Neural cell (in vitro differentiated cells): ENCODE data around the gene FCHSD2. TPM values are rescaled to one million over a fixed set of nuclear protein-coding genes. Genes with fewer than 3 reads are reported as not detected.

Experiments used
- H2AFZ ChIP-seq: fragments of 200-600, 300-800 bp; sonication (generic), shearing (Covaris generic); 2 replicates; pipeline ENCODE4 v1.6.0; 2014; ENCODE audit warnings: low read depth, mild to moderate bottlenecking, antibody characterized with exemption, low read length, moderate library complexity
- H3F3A ChIP-seq: fragments of 200-600 bp; shearing (Covaris generic); 2 replicates; pipeline ENCODE4 v1.6.1; 2016; ENCODE audit warnings: mild to moderate bottlenecking, moderate library complexity, mixed read lengths, antibody characterized with exemption, low read length; ENCODE audit not compliant: insufficient read depth, poor library complexity, severe bottlenecking
- H3K27ac ChIP-seq: fragments of 200-600, 300-800 bp; sonication (generic), shearing (Covaris generic); 2 replicates; pipeline ENCODE4 v1.5.1; 2014; ENCODE audit warnings: mild to moderate bottlenecking, low read length, moderate library complexity
- H3K27me3 ChIP-seq: fragments of 300-800, 200-600 bp; sonication (generic), shearing (Covaris generic); 2 replicates; pipeline ENCODE4 v1.6.0; 2014; ENCODE audit warnings: mild to moderate bottlenecking, low read depth, low read length, moderate library complexity; ENCODE audit not compliant: insufficient read depth
- H3K36me3 ChIP-seq: fragments of 300-800, 200-600 bp; sonication (generic), shearing (Covaris generic); 2 replicates; pipeline ENCODE4 v1.5.1; 2014; ENCODE audit warnings: mild to moderate bottlenecking, antibody characterized with exemption, low read length, moderate library complexity; ENCODE audit not compliant: insufficient read depth
- H3K4me2 ChIP-seq: fragments of 300-800, 200-600 bp; sonication (generic), shearing (Covaris generic); 2 replicates; pipeline ENCODE4 v1.6.0; 2014; ENCODE audit warnings: mild to moderate bottlenecking, low read length
- H3K4me3 ChIP-seq: fragments of 300-800, 200-600 bp; sonication (generic), shearing (Covaris generic); 2 replicates; pipeline ENCODE4 v1.5.1; 2014; ENCODE audit warnings: mild to moderate bottlenecking, low read length, moderate library complexity
- H3K79me2 ChIP-seq: fragments of 200-600 bp; shearing (Covaris generic); replicated peaks from 2 replicates; pipeline ENCODE4 v1.6.0; 2014; ENCODE audit warnings: mild to moderate bottlenecking, low read length, moderate library complexity; ENCODE audit not compliant: insufficient read depth
- H3K9ac ChIP-seq: fragments of 300-800, 200-600 bp; sonication (generic), shearing (Covaris generic); 2 replicates; pipeline ENCODE4 v1.6.1; 2016; ENCODE audit warnings: mild to moderate bottlenecking, low read length, mixed read lengths
- H3K9me2 ChIP-seq: fragments of 200-600 bp; shearing (Covaris generic); 2 replicates; pipeline ENCODE4 v1.6.1; 2016; ENCODE audit warnings: mild to moderate bottlenecking, low read length, mixed read lengths; ENCODE audit not compliant: insufficient read depth
- H3K9me3 ChIP-seq: fragments of 200-600, 300-800 bp; sonication (generic), shearing (Covaris generic); 2 replicates; pipeline ENCODE4 v1.6.1; 2016; ENCODE audit warnings: mild to moderate bottlenecking, mixed run types, low read length, moderate library complexity, mixed read lengths
- H4K20me1 ChIP-seq: fragments of 200-600 bp; shearing (Covaris generic); 2 replicates; pipeline ENCODE4 v1.6.1; 2016; ENCODE audit warnings: mild to moderate bottlenecking, mixed run types; ENCODE audit not compliant: insufficient read depth
- EP300 ChIP-seq: fragments of 450-650 bp; conservative IDR thresholded peaks from 2 replicates; pipeline ENCODE4 v1.6.1; 2014; ENCODE audit warnings: antibody characterized with exemption, mild to moderate bottlenecking, moderate library complexity; ENCODE audit not compliant: poor library complexity, severe bottlenecking
- EZH2 ChIP-seq: fragments of 200-600, 300-800 bp; shearing (Covaris generic), sonication (generic); IDR thresholded peaks from 2 replicates; pipeline ENCODE4 v1.6.1; 2014; ENCODE audit warnings: antibody characterized with exemption, low read length, borderline replicate concordance, mild to moderate bottlenecking; ENCODE audit not compliant: insufficient read depth, poor library complexity, severe bottlenecking
- MXI1 ChIP-seq: fragments of 450-650 bp; conservative IDR thresholded peaks from 2 replicates; pipeline ENCODE4 v1.6.1; 2014; ENCODE audit warnings: antibody characterized with exemption, mild to moderate bottlenecking; ENCODE audit not compliant: poor library complexity, severe bottlenecking
- POLR2AphosphoS5 ChIP-seq: IDR thresholded peaks from 2 replicates; pipeline ENCODE4 v1.6.1; 2012
- RAD21 ChIP-seq: fragments of 450-650 bp; conservative IDR thresholded peaks from 2 replicates; pipeline ENCODE4 v1.6.1; 2014; ENCODE audit warnings: antibody characterized with exemption, mild to moderate bottlenecking, moderate library complexity
- SMC3 ChIP-seq: fragments of 450-650 bp; conservative IDR thresholded peaks from 2 replicates; pipeline ENCODE4 v1.6.1; 2014; ENCODE audit warnings: antibody characterized with exemption, mild to moderate bottlenecking, moderate library complexity; ENCODE audit not compliant: poor library complexity
- TAF1 ChIP-seq: IDR thresholded peaks from 2 replicates; pipeline ENCODE4 v1.6.1; 2012; ENCODE audit warnings: low read depth
- polyA plus RNA-seq: library from polyadenylated mRNA; depleted of rRNA; stranded (reverse); fragments of >200 nt; gene quantifications from 2 replicates; pipeline ENCODE4 v1.2.3, GENCODE V29; 2014
- TF ChIP-seq, protein P1 (sequence below): IDR thresholded peaks from 2 replicates; pipeline ENCODE4 v1.6.1; 2012; ENCODE audit warnings: borderline replicate concordance
- TF ChIP-seq, protein P2 (sequence below): fragments of 450-650 bp; IDR thresholded peaks from 2 replicates; pipeline ENCODE4 v1.5.1; 2014; ENCODE audit warnings: antibody characterized with exemption, mild to moderate bottlenecking, moderate library complexity; ENCODE audit not compliant: poor library complexity, severe bottlenecking

FCHSD2 gene
- polyA plus RNA-seq, 1 donor from 2014 or later: 40.8 TPM

DNA sequence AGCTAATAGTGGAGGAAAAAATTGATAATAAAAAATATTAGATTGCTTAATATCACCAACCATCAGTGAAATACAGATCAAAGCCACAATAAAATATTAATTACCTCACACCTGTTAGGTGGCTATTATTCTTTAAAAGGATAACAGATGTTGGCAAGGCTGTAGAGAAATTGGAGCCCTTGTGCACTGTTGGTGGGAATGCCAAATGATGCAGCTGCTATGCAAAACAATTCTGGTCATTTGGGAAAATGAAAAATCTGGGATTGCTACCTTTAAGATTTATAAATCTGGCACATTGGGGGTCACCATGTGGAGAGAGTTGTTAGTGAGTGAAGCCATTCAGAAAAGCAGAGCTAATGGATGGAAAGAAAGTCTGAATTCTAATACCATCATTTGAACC, 143.4 kb downstream of the FCHSD2 start:
- H3K4me2 ChIP-seq: no peak overlapping the region
- H3K4me3 ChIP-seq: no peak overlapping the region
- no peak overlapping the region for H2AFZ ChIP-seq
- H3K27me3 ChIP-seq: no peaks in the 10 kb centered on the region
- no peaks in the 10 kb centered on the region for H4K20me1 ChIP-seq
- no peaks in the 10 kb centered on the region for H3K36me3 ChIP-seq
- no peak overlapping the region for H3K27ac ChIP-seq
- no peaks in the 10 kb centered on the region for H3K79me2 ChIP-seq
- no peak overlapping the region for H3K9ac ChIP-seq
- no peaks in the 10 kb centered on the region for H3K9me2 ChIP-seq
- no peaks in the 10 kb centered on the region for H3K9me3 ChIP-seq
- TF ChIP-seq MXI1 (no peak), TAF1 (no peak), EZH2 (no peak), EP300 (no peak), RAD21 (no peak), SMC3 (no peak)
- TF ChIP-seq, protein P1, sequence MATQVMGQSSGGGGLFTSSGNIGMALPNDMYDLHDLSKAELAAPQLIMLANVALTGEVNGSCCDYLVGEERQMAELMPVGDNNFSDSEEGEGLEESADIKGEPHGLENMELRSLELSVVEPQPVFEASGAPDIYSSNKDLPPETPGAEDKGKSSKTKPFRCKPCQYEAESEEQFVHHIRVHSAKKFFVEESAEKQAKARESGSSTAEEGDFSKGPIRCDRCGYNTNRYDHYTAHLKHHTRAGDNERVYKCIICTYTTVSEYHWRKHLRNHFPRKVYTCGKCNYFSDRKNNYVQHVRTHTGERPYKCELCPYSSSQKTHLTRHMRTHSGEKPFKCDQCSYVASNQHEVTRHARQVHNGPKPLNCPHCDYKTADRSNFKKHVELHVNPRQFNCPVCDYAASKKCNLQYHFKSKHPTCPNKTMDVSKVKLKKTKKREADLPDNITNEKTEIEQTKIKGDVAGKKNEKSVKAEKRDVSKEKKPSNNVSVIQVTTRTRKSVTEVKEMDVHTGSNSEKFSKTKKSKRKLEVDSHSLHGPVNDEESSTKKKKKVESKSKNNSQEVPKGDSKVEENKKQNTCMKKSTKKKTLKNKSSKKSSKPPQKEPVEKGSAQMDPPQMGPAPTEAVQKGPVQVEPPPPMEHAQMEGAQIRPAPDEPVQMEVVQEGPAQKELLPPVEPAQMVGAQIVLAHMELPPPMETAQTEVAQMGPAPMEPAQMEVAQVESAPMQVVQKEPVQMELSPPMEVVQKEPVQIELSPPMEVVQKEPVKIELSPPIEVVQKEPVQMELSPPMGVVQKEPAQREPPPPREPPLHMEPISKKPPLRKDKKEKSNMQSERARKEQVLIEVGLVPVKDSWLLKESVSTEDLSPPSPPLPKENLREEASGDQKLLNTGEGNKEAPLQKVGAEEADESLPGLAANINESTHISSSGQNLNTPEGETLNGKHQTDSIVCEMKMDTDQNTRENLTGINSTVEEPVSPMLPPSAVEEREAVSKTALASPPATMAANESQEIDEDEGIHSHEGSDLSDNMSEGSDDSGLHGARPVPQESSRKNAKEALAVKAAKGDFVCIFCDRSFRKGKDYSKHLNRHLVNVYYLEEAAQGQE: no peak
- no peaks in the 10 kb centered on the region for H3F3A ChIP-seq

DNA sequence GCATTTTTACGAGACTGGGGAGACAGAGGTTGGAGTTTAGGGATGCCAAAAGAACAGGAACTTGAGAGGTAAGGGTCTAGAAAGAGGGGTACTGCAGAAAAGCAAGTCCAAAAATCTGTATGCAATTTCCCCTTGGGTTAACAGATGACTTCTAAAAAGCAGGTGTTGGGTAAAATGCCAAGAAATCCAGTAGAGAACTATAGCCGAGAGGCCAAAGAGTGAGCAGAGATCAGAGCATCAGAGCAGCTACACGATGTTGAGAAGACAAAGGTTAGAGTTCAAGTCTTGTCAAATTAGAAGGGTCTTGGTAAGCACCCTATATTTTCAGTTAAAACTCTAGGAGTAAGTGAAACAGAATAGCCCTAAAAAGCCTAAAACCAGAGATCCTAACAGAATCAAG, 145.2 kb downstream of the FCHSD2 start:
- Histone ChIP-seq H3K4me3 (no peak overlapping the region), H3K27ac (no peak overlapping the region)

More for the DNA sequence above, 145.2 kb downstream of the FCHSD2 start:
- Histone ChIP-seq H3K36me3 (no peaks in the 10 kb centered on the region), H3K9me3 (no peaks in the 10 kb centered on the region), H4K20me1 (no peaks in the 10 kb centered on the region), H3K27me3 (no peaks in the 10 kb centered on the region), H3K9me2 (no peaks in the 10 kb centered on the region), H3K9ac (no peak overlapping the region), H3F3A (no peaks in the 10 kb centered on the region), H3K4me2 (no peak overlapping the region), H2AFZ (no peak overlapping the region), H3K79me2 (no peaks in the 10 kb centered on the region)
- no peak for TF ChIP-seq RAD21
- no peak for TF ChIP-seq EP300
- no peak for TF ChIP-seq TAF1
- TF ChIP-seq SMC3: no peak
- no peak for TF ChIP-seq MXI1
- TF ChIP-seq POLR2AphosphoS5: no peak
- TF ChIP-seq EZH2: no peak
- TF ChIP-seq, protein P1: no peak
- TF ChIP-seq, protein P2, sequence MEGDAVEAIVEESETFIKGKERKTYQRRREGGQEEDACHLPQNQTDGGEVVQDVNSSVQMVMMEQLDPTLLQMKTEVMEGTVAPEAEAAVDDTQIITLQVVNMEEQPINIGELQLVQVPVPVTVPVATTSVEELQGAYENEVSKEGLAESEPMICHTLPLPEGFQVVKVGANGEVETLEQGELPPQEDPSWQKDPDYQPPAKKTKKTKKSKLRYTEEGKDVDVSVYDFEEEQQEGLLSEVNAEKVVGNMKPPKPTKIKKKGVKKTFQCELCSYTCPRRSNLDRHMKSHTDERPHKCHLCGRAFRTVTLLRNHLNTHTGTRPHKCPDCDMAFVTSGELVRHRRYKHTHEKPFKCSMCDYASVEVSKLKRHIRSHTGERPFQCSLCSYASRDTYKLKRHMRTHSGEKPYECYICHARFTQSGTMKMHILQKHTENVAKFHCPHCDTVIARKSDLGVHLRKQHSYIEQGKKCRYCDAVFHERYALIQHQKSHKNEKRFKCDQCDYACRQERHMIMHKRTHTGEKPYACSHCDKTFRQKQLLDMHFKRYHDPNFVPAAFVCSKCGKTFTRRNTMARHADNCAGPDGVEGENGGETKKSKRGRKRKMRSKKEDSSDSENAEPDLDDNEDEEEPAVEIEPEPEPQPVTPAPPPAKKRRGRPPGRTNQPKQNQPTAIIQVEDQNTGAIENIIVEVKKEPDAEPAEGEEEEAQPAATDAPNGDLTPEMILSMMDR: no peak
